ENCODE measurements around the gene SIRPD. TPM values are rescaled to one million over a fixed set of nuclear protein-coding genes. Genes with fewer than 3 reads are reported as not detected.

SIRPD gene
- polyA plus RNA-seq, 1 donor (not counting 4 experiments of a cell fraction or from before 2014, with no cell fraction given) = not detected

DNA sequence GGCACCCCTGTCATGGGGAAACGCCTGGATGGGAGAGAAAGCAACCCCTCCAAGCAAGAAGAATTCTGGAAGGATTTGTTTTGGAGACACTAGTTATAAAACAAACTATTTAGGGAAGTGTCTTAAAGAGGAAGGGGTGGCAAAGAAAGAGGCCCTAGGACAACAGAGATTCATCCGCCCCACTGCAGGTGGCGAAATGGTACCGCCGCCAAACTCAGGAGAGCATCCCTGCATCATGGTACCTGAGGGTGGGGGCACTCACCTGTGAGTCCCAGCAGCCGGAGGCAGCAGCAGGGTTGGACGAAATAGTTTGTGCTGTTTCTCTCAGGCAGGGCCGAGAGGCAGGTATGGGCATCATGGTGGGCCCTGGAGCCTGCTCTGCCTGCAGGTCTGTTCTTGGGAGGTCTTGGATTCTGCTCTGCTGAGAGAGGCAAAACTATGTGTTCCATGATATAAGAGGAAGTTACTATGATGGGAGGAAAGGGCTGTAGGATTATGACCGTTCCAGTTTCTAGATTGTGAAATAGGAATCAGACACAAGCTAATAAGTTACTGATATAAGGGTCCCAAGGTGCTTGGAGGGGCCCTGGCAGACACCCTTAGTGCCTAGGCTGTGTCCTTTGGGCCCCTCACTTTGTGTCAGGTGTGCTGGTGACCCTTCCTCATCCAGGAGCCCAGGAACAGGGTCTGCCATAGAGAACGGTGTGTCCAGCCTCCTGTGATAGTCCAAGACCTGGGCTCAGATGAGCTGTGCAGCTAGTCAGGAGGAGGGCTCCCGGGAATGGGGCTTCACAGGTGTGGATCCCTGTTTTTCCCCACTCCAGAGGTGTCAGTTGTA lies 20.4 kb downstream of the SIRPD start:
- Histone ChIP-seq H3K9ac (ENCODE audit: control insufficient read depth, extremely low read depth, insufficient read depth, low read length) (no peak overlapping the region), H3K4me1 (ENCODE audit: control insufficient read depth, extremely low read depth, insufficient read depth, low read length) (peaks cover 8% of the 10 kb centered on the region), H3K27ac (ENCODE audit: control insufficient read depth, insufficient read depth, low read length) (no peak overlapping the region), H3K4me2 (ENCODE audit: control insufficient read depth, extremely low read depth, insufficient read depth, low read depth, low read length) (no peak overlapping the region), H3K4me3 (ENCODE audit: control insufficient read depth in 2 of 3, extremely low read depth in 1 of 3, insufficient read depth in 2 of 3, low read depth in 1 of 3, low read length in 3 of 3) (no peak overlapping the region), H3K27me3 (ENCODE audit: control insufficient read depth, extremely low read depth, insufficient read depth, low read length) (no peaks in the 10 kb centered on the region), H3K36me3 (ENCODE audit: control insufficient read depth in 2 of 2, extremely low read depth in 1 of 2, insufficient read depth in 2 of 2, low read length in 2 of 2) (no peaks in the 10 kb centered on the region), H3K9me3 (ENCODE audit: control insufficient read depth, low read depth, low read length) (no peaks in the 10 kb centered on the region), H4K20me1 (ENCODE audit: control insufficient read depth, extremely low read depth, insufficient read depth, low read length) (no peaks in the 10 kb centered on the region), H2AFZ (ENCODE audit: control insufficient read depth, low read length) (no peak overlapping the region), H3K79me2 (ENCODE audit: control insufficient read depth, insufficient read depth, low read length) (no peaks in the 10 kb centered on the region), H3K9me1 (ENCODE audit: control insufficient read depth, extremely low read depth, insufficient read depth, low read length) (no peaks in the 10 kb centered on the region)
- FAIRE-seq (no peak), DNase-seq (ENCODE audit: low read depth, low spot score) (no peak)
- dilution Hi-C loops (cut with MboI; ENCODE audit: extremely low pct_ligation_motif_present, low sequenced_read_pairs) = no loop called here
- TF ChIP-seq CTCF (optimal IDR thresholded peaks at IDR 0.05 in 1 of 3, IDR thresholded peaks at IDR 0.05 in 1 of 3, conservative IDR thresholded peaks at IDR 0.05 in 1 of 3; ENCODE audit: extremely low read depth in 1 of 3, insufficient read depth in 2 of 3, low read length in 3 of 3) = no peak
- TF ChIP-seq EZH2 (IDR thresholded peaks at IDR 0.05; ENCODE audit: low read length) = no peak

DNA sequence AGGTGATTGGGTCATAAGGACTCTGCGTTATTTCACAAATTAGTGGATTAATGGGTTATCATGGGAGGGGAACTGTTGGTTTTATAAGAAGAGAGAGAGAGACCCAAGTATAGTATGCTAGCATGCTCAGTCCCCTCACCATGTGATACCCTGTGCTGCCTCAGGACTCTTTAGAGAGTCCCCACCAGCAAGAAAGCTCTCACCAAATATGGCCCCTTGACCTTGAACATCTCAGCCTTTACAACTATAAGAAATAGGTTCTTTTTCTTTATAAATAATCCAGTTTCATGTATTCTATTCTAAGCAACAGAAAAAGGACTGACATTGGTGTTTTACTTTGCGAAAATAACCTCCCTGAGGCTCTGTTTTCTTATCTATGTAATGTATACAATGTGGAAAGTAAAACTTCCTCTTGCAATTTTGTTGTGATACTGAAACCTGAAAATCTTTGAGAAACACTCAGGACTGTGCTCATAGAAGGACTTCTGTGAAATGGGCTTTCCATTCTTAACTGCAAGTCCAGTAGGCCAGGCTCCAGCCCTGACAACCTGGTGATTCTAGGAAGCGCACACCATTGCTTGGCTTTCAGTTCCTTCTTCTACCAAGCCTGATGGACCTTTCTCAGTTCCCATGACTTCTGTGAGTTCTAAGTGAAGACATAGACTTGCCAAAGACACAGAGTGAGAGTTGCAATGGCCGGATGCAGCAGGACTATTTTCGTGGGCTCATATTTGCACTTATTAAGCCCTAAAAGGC lies 21.9 kb downstream of the SIRPD start:
- Histone ChIP-seq H3K79me2 (ENCODE audit: control insufficient read depth, insufficient read depth, low read length) (no peaks in the 10 kb centered on the region), H3K4me2 (ENCODE audit: control insufficient read depth, extremely low read depth, insufficient read depth, low read depth, low read length) (no peak overlapping the region), H3K27ac (ENCODE audit: control insufficient read depth, insufficient read depth, low read length) (no peak overlapping the region), H2AFZ (ENCODE audit: control insufficient read depth, low read length) (no peak overlapping the region), H3K4me1 (ENCODE audit: control insufficient read depth, extremely low read depth, insufficient read depth, low read length) (peaks cover 8% of the 10 kb centered on the region), H3K9me1 (ENCODE audit: control insufficient read depth, extremely low read depth, insufficient read depth, low read length) (no peaks in the 10 kb centered on the region), H3K4me3 (ENCODE audit: control insufficient read depth in 2 of 3, extremely low read depth in 1 of 3, insufficient read depth in 2 of 3, low read depth in 1 of 3, low read length in 3 of 3) (no peak overlapping the region), H4K20me1 (ENCODE audit: control insufficient read depth, extremely low read depth, insufficient read depth, low read length) (no peaks in the 10 kb centered on the region), H3K27me3 (ENCODE audit: control insufficient read depth, extremely low read depth, insufficient read depth, low read length) (no peaks in the 10 kb centered on the region), H3K36me3 (ENCODE audit: control insufficient read depth in 2 of 2, extremely low read depth in 1 of 2, insufficient read depth in 2 of 2, low read length in 2 of 2) (no peaks in the 10 kb centered on the region), H3K9me3 (ENCODE audit: control insufficient read depth, low read depth, low read length) (no peaks in the 10 kb centered on the region), H3K9ac (ENCODE audit: control insufficient read depth, extremely low read depth, insufficient read depth, low read length) (no peak overlapping the region)
- no peak for TF ChIP-seq CTCF (optimal IDR thresholded peaks at IDR 0.05 in 1 of 3, IDR thresholded peaks at IDR 0.05 in 1 of 3, conservative IDR thresholded peaks at IDR 0.05 in 1 of 3; ENCODE audit: extremely low read depth in 1 of 3, insufficient read depth in 2 of 3, low read length in 3 of 3)
- no peak for TF ChIP-seq EZH2 (IDR thresholded peaks at IDR 0.05; ENCODE audit: low read length)
- DNase-seq (ENCODE audit: low read depth, low spot score) (no peak), FAIRE-seq (no peak)
- dilution Hi-C loops (cut with MboI; ENCODE audit: extremely low pct_ligation_motif_present, low sequenced_read_pairs) = no loop called here
